HEK293 (cell line): ENCODE measurements around the gene KLF12.

ENCODE experiments used
- CTCF ChIA-PET: fragments of 350-600 bp; formaldehyde crosslinking; extraction: SDS; loops from one replicate; lab custom pipeline; 2021; ENCODE audit warnings: antibody characterized with exemption; lab: Yijun Ruan, JAX
- POLR2A ChIA-PET: fragments of 300-600 bp; formaldehyde crosslinking; extraction: SDS; loops from one replicate; lab custom pipeline; 2020; ENCODE audit warnings: antibody characterized with exemption, inconsistent platforms; lab: Yijun Ruan, JAX
- H3K27ac ChIP-seq: fragments of 200-500 bp; sonication (Bioruptor generic); 2 replicates; pipeline ENCODE4 v1.5.1; 2014; ENCODE audit warnings: low read depth, low read length, control low read depth, inconsistent platforms; ENCODE audit errors: extremely low read depth
- H3K36me3 ChIP-seq, 2 experiments: fragments of 200-500 bp in 1 of 2; sonication (Bioruptor generic) in 1 of 2; 1 replicate in 1 of 2; 2 replicates in 1 of 2; pipeline ENCODE4 v1.5.1; 2014 to 2017; ENCODE audit warnings: inconsistent platforms in 2 of 2, low read length in 2 of 2; ENCODE audit not compliant: control insufficient read depth in 2 of 2, insufficient read depth in 1 of 2
- H3K4me1 ChIP-seq: fragments of 200-500 bp; sonication (Bioruptor generic); 2 replicates; pipeline ENCODE4 v1.5.1; 2014; ENCODE audit warnings: mild to moderate bottlenecking, low read length, inconsistent platforms; ENCODE audit not compliant: control insufficient read depth, insufficient read depth
- H3K4me3 ChIP-seq: 2 replicates; pipeline ENCODE4 v1.5.1; 2011; ENCODE audit warnings: low read depth, mild to moderate bottlenecking, control low read depth, low read length, moderate library complexity
- H3K9me3 ChIP-seq: fragments of 200-500 bp; sonication (Bioruptor generic); 2 replicates; pipeline ENCODE4 v1.5.1; 2014; ENCODE audit warnings: low read depth, low read length, inconsistent platforms; ENCODE audit not compliant: control insufficient read depth, insufficient read depth
- KLF9 ChIP-seq: fragments of 450-650 bp; formaldehyde crosslinking; IDR thresholded peaks from 2 replicates; pipeline ENCODE4 v1.5.1; 2016; ENCODE audit warnings: missing biosample characterization, missing genetic modification characterization, low read depth
- SCRT2 ChIP-seq: fragments of 450-650 bp; formaldehyde crosslinking; IDR thresholded peaks from 2 replicates; pipeline ENCODE4 v1.5.1; 2016; ENCODE audit warnings: missing biosample characterization, missing genetic modification characterization
- ZBTB48 ChIP-seq: fragments of 450-650 bp; formaldehyde crosslinking; IDR thresholded peaks from 2 replicates; pipeline ENCODE4 v1.5.1; 2016; ENCODE audit warnings: missing biosample characterization, missing genetic modification characterization
- ZFP3 ChIP-seq: fragments of 450-650 bp; formaldehyde crosslinking; IDR thresholded peaks from 2 replicates; pipeline ENCODE4 v1.5.1; 2016; ENCODE audit warnings: low read depth, missing biosample characterization, missing genetic modification characterization
- ZFP41 ChIP-seq: fragments of 450-650 bp; formaldehyde crosslinking; IDR thresholded peaks from 2 replicates; pipeline ENCODE4 v1.5.1; 2016; ENCODE audit warnings: missing biosample characterization, missing genetic modification characterization, borderline replicate concordance
- ZNF146 ChIP-seq: fragments of 450-650 bp; formaldehyde crosslinking; IDR thresholded peaks from 2 replicates; pipeline ENCODE4 v1.5.1; 2016; ENCODE audit warnings: missing biosample characterization, missing genetic modification characterization
- ZNF37A ChIP-seq: fragments of 450-650 bp; IDR thresholded peaks from 2 replicates; pipeline ENCODE4 v1.5.1; 2018; ENCODE audit warnings: missing biosample characterization, missing genetic modification characterization
- ZNF768 ChIP-seq: fragments of 450-650 bp; formaldehyde crosslinking; IDR thresholded peaks from 2 replicates; pipeline ENCODE4 v1.5.1; 2018; ENCODE audit warnings: missing biosample characterization, mild to moderate bottlenecking, missing genetic modification characterization
- ZNF776 ChIP-seq: fragments of 450-650 bp; formaldehyde crosslinking; IDR thresholded peaks from 2 replicates; pipeline ENCODE4 v1.5.0; 2017; ENCODE audit warnings: missing biosample characterization, missing genetic modification characterization, borderline replicate concordance
- ZXDB ChIP-seq: fragments of 450-650 bp; formaldehyde crosslinking; IDR thresholded peaks from 2 replicates; pipeline ENCODE4 v1.5.1; 2016; ENCODE audit warnings: missing biosample characterization, missing genetic modification characterization
- TF ChIP-seq, protein P1 (sequence below): fragments of 450-650 bp; formaldehyde crosslinking; IDR thresholded peaks from 2 replicates; pipeline ENCODE4 v1.5.1; 2017; ENCODE audit warnings: missing biosample characterization, missing genetic modification characterization
- TF ChIP-seq, protein P2 (sequence below): fragments of 450-650 bp; formaldehyde crosslinking; IDR thresholded peaks from 2 replicates; pipeline ENCODE4 v1.5.1; 2016; ENCODE audit warnings: missing biosample characterization, missing genetic modification characterization
- TF ChIP-seq, protein P3 (sequence below): fragments of 450-650 bp; formaldehyde crosslinking; IDR thresholded peaks from 2 replicates; pipeline ENCODE4 v1.5.1; 2016; ENCODE audit warnings: missing biosample characterization, missing genetic modification characterization, borderline replicate concordance
- TF ChIP-seq, protein P4 (sequence below): fragments of 450-650 bp; formaldehyde crosslinking; IDR thresholded peaks from 2 replicates; pipeline ENCODE4 v1.5.1; 2017; ENCODE audit warnings: missing biosample characterization, missing genetic modification characterization
- TF ChIP-seq, protein P5 (sequence below): sonication (generic); formaldehyde crosslinking; IDR thresholded peaks from 2 replicates; pipeline ENCODE4 v1.8.1; 2022; ENCODE audit warnings: mild to moderate bottlenecking, moderate library complexity, missing genetic modification reagents

The KLF12 gene

DNA sequence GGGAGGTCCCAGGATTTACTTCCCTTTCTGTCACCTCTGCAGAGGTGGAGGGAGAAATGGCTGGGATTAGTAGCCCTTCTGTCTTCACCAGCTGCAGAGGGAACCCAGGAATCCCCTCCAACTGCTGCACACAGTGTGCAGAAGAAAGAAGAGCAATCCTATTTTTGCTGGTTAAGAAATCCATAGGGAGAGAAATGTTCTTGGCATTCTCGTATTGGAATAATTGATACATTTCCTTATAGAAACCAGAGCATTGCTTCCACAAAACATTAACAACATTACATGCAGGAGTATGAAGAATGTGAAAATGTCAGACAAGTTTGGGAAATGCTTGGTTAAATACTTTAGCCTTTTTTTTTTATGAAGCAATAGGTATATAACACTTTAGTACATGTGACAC, 48.3 kb upstream of the KLF12 start:
- Histone ChIP-seq H3K9me3 (no peaks in the 10 kb centered on the region), H3K4me1 (no peaks in the 10 kb centered on the region), H3K27ac (no peak overlapping the region), H3K4me3 (no peak overlapping the region), H3K36me3 (no peaks in the 10 kb centered on the region)
- CTCF ChIA-PET, result no interaction called here
- POLR2A ChIA-PET, result no interaction called here
- TF ChIP-seq ZFP3, result no peak
- TF ChIP-seq ZNF146 (tag by site-specific recombination), result no peak
- TF ChIP-seq ZNF768 (tag by site-specific recombination), result no peak
- TF ChIP-seq, protein P1, sequence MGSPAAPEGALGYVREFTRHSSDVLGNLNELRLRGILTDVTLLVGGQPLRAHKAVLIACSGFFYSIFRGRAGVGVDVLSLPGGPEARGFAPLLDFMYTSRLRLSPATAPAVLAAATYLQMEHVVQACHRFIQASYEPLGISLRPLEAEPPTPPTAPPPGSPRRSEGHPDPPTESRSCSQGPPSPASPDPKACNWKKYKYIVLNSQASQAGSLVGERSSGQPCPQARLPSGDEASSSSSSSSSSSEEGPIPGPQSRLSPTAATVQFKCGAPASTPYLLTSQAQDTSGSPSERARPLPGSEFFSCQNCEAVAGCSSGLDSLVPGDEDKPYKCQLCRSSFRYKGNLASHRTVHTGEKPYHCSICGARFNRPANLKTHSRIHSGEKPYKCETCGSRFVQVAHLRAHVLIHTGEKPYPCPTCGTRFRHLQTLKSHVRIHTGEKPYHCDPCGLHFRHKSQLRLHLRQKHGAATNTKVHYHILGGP, result no peak

DNA sequence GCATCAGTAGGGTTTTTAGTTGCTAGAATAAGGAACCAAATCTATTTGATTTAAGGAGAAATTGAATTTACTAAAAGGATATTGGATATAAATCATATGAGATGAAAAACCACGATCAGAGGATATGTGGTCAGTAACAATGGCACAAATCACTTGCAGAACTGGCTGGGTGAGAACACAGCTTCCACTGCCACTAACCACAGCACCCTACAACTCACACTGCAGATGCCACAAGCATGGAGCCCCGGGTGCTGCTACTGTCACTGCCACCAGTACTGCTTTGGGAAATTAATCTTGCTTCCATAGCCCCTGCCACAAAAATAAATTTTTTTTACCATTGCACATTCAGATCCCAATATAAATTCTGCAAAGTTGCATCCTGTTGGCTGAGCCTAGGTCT, 40.6 kb upstream of the KLF12 start:
- H3K9me3 ChIP-seq, result no peaks in the 10 kb centered on the region
- POLR2A ChIA-PET, result no interaction called here

More for the DNA sequence above, 40.6 kb upstream of the KLF12 start:
- TF ChIP-seq ZBTB48 (tag by site-specific recombination) (no peak), ZNF37A (tag by site-specific recombination) (no peak), ZNF776 (tag by site-specific recombination) (no peak), SCRT2 (tag by site-specific recombination) (no peak), ZFP41 (no peak), ZXDB (tag by site-specific recombination) (no peak), KLF9 (tag by site-specific recombination) (no peak)
- TF ChIP-seq, protein P2, sequence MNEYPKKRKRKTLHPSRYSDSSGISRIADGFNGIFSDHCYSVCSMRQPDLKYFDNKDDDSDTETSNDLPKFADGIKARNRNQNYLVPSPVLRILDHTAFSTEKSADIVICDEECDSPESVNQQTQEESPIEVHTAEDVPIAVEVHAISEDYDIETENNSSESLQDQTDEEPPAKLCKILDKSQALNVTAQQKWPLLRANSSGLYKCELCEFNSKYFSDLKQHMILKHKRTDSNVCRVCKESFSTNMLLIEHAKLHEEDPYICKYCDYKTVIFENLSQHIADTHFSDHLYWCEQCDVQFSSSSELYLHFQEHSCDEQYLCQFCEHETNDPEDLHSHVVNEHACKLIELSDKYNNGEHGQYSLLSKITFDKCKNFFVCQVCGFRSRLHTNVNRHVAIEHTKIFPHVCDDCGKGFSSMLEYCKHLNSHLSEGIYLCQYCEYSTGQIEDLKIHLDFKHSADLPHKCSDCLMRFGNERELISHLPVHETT (tag by site-specific recombination), result no peak
- TF ChIP-seq, protein P3, sequence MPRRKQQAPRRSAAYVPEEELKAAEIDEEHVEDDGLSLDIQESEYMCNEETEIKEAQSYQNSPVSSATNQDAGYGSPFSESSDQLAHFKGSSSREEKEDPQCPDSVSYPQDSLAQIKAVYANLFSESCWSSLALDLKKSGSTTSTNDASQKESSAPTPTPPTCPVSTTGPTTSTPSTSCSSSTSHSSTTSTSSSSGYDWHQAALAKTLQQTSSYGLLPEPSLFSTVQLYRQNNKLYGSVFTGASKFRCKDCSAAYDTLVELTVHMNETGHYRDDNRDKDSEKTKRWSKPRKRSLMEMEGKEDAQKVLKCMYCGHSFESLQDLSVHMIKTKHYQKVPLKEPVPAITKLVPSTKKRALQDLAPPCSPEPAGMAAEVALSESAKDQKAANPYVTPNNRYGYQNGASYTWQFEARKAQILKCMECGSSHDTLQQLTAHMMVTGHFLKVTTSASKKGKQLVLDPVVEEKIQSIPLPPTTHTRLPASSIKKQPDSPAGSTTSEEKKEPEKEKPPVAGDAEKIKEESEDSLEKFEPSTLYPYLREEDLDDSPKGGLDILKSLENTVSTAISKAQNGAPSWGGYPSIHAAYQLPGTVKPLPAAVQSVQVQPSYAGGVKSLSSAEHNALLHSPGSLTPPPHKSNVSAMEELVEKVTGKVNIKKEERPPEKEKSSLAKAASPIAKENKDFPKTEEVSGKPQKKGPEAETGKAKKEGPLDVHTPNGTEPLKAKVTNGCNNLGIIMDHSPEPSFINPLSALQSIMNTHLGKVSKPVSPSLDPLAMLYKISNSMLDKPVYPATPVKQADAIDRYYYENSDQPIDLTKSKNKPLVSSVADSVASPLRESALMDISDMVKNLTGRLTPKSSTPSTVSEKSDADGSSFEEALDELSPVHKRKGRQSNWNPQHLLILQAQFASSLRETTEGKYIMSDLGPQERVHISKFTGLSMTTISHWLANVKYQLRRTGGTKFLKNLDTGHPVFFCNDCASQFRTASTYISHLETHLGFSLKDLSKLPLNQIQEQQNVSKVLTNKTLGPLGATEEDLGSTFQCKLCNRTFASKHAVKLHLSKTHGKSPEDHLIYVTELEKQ (tag by site-specific recombination), result no peak
- TF ChIP-seq, protein P4, sequence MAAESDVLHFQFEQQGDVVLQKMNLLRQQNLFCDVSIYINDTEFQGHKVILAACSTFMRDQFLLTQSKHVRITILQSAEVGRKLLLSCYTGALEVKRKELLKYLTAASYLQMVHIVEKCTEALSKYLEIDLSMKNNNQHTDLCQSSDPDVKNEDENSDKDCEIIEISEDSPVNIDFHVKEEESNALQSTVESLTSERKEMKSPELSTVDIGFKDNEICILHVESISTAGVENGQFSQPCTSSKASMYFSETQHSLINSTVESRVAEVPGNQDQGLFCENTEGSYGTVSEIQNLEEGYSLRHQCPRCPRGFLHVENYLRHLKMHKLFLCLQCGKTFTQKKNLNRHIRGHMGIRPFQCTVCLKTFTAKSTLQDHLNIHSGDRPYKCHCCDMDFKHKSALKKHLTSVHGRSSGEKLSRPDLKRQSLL (tag by site-specific recombination), result no peak
- TF ChIP-seq, protein P5, sequence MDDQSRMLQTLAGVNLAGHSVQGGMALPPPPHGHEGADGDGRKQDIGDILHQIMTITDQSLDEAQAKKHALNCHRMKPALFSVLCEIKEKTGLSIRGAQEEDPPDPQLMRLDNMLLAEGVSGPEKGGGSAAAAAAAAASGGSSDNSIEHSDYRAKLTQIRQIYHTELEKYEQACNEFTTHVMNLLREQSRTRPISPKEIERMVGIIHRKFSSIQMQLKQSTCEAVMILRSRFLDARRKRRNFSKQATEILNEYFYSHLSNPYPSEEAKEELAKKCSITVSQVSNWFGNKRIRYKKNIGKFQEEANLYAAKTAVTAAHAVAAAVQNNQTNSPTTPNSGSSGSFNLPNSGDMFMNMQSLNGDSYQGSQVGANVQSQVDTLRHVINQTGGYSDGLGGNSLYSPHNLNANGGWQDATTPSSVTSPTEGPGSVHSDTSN, result no peak
- no peak overlapping the region for H3K27ac ChIP-seq
- H3K4me3 ChIP-seq, result no peak overlapping the region
- no peaks in the 10 kb centered on the region for H3K4me1 ChIP-seq
- H3K36me3 ChIP-seq, result no peaks in the 10 kb centered on the region
- CTCF ChIA-PET, result no interaction called here
